OCI-LY7 (cell line): ENCODE data around the gene ANKRD44.

ENCODE experiments used
- EZH2phosphoT487 ChIP-seq: fragments of 200-600 bp; sonication (generic); IDR thresholded peaks from 2 replicates; pipeline ENCODE4 v1.6.1; 2018; ENCODE audit warnings: low read depth, borderline replicate concordance, mild to moderate bottlenecking, mixed run types, antibody characterized with exemption, low read length, moderate library complexity, mixed read lengths
- TF ChIP-seq, protein P1 (sequence below): fragments of 200-600 bp; sonication (generic); conservative IDR thresholded peaks from 2 replicates; pipeline ENCODE4 v1.5.1; 2014; ENCODE audit warnings: mild to moderate bottlenecking, antibody characterized with exemption, low read length, moderate library complexity, mixed read lengths

DNA sequence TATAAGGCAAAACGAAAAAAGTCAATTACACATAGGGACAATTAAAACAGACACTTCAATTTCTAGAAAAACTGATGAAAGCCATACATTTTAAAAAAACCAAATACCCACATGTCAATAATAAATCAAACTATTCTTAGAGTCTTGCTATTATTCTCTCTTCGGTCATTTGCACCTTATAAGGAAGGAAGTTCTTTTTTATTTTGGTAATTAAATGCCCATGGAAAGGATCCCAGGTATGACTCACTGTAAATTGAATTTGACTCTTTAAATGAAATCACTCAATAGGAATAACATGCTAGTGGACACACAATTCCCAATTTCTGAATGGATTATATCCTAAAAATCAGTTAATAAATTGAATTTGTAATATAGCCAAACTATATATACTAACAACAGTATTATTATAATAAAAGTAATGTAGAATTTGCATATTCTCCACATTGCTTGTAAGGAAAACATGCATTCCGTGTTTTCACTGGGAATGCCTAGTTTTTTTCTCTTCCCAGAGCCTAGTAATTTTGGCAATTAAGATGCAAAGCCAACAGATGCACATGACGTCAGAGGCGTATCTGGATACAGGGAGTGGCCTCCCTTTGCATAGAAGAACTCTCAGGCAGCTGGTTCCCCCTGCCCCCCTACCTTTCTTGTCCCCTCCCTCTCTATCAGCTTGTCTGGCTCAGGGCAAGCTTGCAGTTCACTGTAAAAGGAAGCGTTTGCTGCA lies 230.6 kb downstream of the ANKRD44 start:
- TF ChIP-seq, protein P1, sequence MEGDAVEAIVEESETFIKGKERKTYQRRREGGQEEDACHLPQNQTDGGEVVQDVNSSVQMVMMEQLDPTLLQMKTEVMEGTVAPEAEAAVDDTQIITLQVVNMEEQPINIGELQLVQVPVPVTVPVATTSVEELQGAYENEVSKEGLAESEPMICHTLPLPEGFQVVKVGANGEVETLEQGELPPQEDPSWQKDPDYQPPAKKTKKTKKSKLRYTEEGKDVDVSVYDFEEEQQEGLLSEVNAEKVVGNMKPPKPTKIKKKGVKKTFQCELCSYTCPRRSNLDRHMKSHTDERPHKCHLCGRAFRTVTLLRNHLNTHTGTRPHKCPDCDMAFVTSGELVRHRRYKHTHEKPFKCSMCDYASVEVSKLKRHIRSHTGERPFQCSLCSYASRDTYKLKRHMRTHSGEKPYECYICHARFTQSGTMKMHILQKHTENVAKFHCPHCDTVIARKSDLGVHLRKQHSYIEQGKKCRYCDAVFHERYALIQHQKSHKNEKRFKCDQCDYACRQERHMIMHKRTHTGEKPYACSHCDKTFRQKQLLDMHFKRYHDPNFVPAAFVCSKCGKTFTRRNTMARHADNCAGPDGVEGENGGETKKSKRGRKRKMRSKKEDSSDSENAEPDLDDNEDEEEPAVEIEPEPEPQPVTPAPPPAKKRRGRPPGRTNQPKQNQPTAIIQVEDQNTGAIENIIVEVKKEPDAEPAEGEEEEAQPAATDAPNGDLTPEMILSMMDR: no peak
- TF ChIP-seq EZH2phosphoT487: no peak
